GM19395 (cell line): ENCODE results near the gene FHIP1B.

Experiments used
- ATAC-seq: cut with Tn5 transposase; IDR thresholded peaks from one replicate; pipeline ENCODE4 v1.9.1; 2021; ENCODE audit warnings: mild to moderate bottlenecking, moderate library complexity; ENCODE audit not compliant: unreplicated experiment

FHIP1B gene

GRCh38 chr11:6240781-6241180 is 6.3 kb upstream of the FHIP1B start:
- ATAC-seq, result no peak

- ATAC-seq, result no peak
Observed at GRCh38 chr11:6240139-6240538, 5.7 kb upstream of the FHIP1B start.

GRCh38 chr11:6238902-6239301 is 4.5 kb upstream of the FHIP1B start, which contains the start of gene CNGA4:
Gene CNGA4, plus strand, starts transcription at chr11:6239089. Its CDS starts 118 bp downstream, at chr11:6239207.
- ATAC-seq, result no peak

- no peak for ATAC-seq
Observed at GRCh38 chr11:6237761-6238302, 3.4 kb upstream of the FHIP1B start.

- no peak for ATAC-seq
Observed at GRCh38 chr11:6237266-6237665, 2.8 kb upstream of the FHIP1B start.

GRCh38 chr11:6233984-6234386 is 451 bp downstream of the FHIP1B start:
- peak; percentile 0 for ATAC-seq

GRCh38 chr11:6232899-6233298 is 1.5 kb downstream of the FHIP1B start:
- ATAC-seq, result no peak

- no peak for ATAC-seq
Observed at GRCh38 chr11:6229911-6230310, 4.5 kb downstream of the FHIP1B start.

- no peak for ATAC-seq
Observed at GRCh38 chr11:6228520-6228919, 5.9 kb downstream of the FHIP1B start.

- no peak for ATAC-seq
Observed at GRCh38 chr11:6225896-6226295, 8.5 kb downstream of the FHIP1B start.

GRCh38 chr11:6225024-6225423 is 9.4 kb downstream of the FHIP1B start:
- ATAC-seq, result no peak

- no peak for ATAC-seq
Observed at GRCh38 chr11:6224421-6224820, 10.0 kb downstream of the FHIP1B start.

GRCh38 chr11:6223854-6224253 is 10.6 kb downstream of the FHIP1B start:
- no peak for ATAC-seq

GRCh38 chr11:6219359-6219758 is 15.1 kb downstream of the FHIP1B start:
- no peak for ATAC-seq

- ATAC-seq, result no peak
Observed at GRCh38 chr11:6217722-6218121, 16.7 kb downstream of the FHIP1B start.

GRCh38 chr11:6216501-6216900 is 17.9 kb downstream of the FHIP1B start:
- ATAC-seq, result no peak

GRCh38 chr11:6214530-6214929 is 19.9 kb downstream of the FHIP1B start:
- no peak for ATAC-seq

- ATAC-seq, result no peak
Observed at GRCh38 chr11:6210274-6210955, 24.0 kb downstream of the FHIP1B start.

GRCh38 chr11:6209801-6210200 is 24.6 kb downstream of the FHIP1B start:
- ATAC-seq, result no peak

- ATAC-seq, result no peak
Observed at GRCh38 chr11:6206456-6207180, 27.8 kb downstream of the FHIP1B start.

GRCh38 chr11:6205366-6205765 is 29.1 kb downstream of the FHIP1B start, which contains the start of gene C11orf42:
Gene C11orf42, plus strand, starts transcription at chr11:6205557. Its CDS starts 59 bp downstream, at chr11:6205616.
- no peak for ATAC-seq

GRCh38 chr11:6204706-6205105 is 29.7 kb downstream of the FHIP1B start:
- no peak for ATAC-seq
